GM12872 (cell line): ENCODE results near the gene MDFI.

Experiments
- TF ChIP-seq, protein P1 (sequence below): IDR thresholded peaks from 3 replicates; pipeline ENCODE4 v1.5.1; 2011; ENCODE audit warnings: low read depth, mild to moderate bottlenecking, low read length, moderate library complexity; ENCODE audit not compliant: insufficient read depth

Gene MDFI

DNA sequence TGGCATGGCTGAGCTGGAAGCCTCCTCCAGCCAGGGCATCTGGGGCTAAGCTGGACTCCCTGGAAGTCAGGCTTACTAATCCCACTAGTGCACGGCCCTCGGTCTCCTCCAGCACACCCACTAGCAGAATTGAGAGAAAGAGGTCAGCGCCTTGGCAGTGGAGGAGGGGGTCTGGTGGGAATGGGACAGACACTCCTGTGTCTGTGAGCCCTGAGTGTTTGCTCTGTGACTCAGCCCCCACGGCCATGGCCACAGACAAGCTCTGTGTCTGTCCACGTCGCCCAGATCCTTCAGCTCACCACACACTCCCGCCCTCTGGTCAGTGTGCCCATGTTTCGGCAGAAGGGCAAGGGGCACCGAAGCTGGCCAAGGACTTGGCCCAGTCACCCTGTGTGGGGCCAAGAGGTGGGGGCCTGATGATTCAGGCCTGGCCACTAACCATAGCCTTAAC, 8.8 kb downstream of the MDFI start:
- TF ChIP-seq, protein P1, sequence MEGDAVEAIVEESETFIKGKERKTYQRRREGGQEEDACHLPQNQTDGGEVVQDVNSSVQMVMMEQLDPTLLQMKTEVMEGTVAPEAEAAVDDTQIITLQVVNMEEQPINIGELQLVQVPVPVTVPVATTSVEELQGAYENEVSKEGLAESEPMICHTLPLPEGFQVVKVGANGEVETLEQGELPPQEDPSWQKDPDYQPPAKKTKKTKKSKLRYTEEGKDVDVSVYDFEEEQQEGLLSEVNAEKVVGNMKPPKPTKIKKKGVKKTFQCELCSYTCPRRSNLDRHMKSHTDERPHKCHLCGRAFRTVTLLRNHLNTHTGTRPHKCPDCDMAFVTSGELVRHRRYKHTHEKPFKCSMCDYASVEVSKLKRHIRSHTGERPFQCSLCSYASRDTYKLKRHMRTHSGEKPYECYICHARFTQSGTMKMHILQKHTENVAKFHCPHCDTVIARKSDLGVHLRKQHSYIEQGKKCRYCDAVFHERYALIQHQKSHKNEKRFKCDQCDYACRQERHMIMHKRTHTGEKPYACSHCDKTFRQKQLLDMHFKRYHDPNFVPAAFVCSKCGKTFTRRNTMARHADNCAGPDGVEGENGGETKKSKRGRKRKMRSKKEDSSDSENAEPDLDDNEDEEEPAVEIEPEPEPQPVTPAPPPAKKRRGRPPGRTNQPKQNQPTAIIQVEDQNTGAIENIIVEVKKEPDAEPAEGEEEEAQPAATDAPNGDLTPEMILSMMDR: no peak

DNA sequence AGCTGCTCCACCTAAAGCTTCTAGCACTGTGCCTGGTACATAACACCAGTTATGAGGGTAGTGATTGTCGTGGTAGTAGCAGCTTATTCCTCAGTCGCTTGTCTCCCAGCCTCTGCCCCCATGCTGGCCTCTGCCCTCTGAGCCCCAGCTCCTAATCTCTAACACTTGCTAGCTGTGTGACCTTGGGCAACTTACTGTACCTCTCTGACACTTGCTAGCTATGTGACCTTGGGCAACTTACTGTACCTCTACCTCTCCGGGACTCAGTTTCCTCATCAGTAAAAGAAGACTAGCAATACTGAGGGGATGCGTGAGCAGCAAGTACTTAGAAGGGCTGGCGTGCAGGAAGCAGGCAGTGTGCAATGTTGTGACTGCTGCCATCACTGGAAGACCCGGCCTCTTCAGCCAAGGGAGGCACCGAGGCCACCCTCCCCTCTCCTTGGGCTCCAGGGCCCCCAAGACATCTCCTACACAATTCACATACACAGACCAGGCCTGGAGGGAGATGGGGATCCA, 9.9 kb downstream of the MDFI start:
- TF ChIP-seq, protein P1: no peak

DNA sequence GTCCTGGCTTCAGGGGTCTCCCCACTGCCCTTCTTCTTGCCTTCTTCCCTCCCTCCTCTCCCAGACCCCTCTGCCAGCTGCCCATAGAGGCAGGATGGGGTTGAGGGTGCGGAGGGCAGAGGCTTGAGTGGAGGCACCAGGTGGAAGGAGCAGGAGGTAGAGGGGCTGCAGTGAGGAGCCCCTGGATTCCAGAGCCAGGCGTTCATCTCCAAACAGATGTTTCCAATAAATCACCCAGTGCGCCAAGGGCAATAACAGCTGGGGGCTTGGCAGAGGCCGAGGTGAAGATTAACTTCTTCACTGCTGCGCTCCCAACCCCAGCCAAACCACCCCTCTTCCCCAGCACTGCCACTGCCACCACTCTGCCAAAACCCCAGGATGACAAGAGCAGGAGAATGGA, 10.7 kb downstream of the MDFI start:
- TF ChIP-seq, protein P1: no peak

DNA sequence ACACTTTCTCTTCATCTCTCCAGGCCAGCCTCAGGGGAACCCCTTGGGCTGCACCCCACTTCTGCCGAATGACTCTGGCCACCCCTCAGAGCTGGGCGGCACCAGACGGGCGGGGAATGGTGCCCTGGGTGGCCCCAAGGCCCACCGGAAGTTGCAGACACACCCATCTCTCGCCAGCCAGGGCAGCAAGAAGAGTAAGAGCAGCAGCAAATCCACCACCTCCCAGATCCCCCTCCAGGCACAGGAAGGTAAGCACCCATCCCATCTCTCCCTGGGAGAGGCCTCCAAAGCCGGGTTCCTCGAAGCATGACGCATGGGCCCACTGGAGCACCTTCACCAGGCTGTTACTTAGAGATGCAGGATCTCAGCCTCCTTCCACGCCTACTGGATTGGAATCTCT, 11.3 kb downstream of the MDFI start:
- TF ChIP-seq, protein P1: no peak

DNA sequence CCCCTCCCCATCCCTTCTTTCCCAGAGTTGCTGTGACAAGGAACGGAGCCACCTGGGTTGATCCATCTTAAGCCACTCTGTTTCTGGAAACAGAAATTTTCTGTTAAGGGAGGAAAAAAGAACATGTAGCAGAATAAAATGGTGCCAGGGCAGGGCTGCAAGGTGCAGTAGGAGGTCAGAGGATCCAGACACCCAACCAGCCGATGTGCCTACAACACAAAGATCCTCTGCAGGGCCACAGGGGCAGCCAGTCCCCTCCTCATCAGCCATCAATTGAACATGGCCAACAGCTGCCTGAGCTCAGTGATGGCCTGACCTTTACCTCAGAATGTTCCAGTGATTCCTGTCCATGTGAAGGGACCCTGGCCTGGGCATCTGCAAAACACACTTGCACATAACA, 11.9 kb downstream of the MDFI start:
- TF ChIP-seq, protein P1: no peak

DNA sequence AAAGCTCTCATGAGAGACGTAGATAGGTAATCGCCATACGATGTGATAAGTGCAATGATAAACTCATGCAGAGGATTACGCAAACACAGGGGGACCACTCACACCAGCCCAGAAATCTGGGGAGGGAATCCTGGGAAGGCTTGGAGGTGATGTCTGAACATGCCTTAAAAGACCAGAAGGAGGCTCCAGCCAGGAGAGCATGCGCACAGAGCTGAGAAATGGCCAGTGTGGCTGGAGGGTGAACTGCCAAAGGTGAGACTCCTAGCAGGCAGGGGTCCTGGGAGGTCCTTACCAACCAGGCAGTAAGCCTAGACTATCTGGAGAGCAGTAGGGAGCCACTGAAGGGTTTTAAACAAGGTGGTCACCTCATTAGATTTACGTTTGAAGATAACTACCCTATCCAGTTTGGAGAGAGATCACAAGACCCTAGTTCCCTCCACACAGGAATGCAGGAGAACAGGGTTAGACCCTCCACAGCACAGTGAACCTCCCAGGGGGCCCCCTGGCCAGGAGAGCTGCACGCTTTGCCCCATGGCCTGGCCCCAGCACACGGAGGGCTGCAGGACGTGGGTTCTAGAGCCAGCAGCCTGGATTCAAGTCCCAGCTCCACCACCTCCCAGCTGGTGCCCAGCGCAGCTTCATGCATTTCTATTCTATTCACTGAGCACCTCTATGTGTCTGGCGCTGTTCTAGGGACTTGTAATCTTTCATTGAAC, 13.1 kb downstream of the MDFI start:
- TF ChIP-seq, protein P1: no peak

DNA sequence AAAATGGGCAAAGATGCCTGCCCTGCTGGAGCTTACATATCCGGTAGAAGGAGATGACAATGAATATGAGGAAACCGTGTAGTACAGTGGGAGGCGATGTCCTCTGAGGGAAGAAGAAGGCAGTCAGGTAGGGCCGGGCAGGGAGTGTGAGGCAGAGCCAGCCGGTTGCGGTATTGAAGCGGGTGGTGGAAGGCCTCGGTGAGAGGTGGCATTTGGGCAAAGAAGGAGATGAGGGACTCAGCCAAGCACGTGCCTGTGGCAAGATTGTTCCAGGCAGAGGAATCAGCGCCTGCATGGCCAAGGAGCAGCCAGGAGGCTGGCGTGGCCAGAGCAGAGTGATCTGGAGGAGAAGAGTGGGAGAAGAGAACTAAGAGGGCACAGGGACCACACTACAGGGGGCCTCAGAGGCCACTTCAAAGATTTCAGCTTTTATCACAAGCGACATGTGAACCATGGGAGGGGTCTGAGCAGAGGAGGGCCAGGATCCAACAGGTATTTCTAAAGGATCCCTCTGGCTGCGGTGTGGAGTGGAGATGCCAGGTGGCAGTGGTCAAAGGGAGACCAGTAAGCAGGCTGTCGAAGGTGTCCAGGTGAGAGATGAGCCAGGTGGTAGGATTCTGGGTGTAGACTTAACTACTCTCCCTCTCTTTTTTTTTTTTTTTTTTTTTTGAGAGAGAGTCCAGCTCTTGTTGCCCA, 13.8 kb downstream of the MDFI start:
- TF ChIP-seq, protein P1: no peak
